IPS DF 19.7 (cell line): ENCODE data around the gene CD68.
A peak's percentile ranks its signal among the peaks of the same experiment; 100 is the strongest.
"Not testable (repeated sequence)": the region's sequence is repeated elsewhere in the genome, so short reads cannot be mapped to it uniquely, and the experiment has no call there.

Source experiments
- DNase-seq: peaks from one replicate; pipeline ENCODE4 v3.0.0-alpha.2; 2013; ENCODE audit warnings: low read depth, low spot score

The CD68 gene

GRCh38 chr17:7613769-7614424 is 34.5 kb downstream of the CD68 start:
- no peak for DNase-seq

DNA sequence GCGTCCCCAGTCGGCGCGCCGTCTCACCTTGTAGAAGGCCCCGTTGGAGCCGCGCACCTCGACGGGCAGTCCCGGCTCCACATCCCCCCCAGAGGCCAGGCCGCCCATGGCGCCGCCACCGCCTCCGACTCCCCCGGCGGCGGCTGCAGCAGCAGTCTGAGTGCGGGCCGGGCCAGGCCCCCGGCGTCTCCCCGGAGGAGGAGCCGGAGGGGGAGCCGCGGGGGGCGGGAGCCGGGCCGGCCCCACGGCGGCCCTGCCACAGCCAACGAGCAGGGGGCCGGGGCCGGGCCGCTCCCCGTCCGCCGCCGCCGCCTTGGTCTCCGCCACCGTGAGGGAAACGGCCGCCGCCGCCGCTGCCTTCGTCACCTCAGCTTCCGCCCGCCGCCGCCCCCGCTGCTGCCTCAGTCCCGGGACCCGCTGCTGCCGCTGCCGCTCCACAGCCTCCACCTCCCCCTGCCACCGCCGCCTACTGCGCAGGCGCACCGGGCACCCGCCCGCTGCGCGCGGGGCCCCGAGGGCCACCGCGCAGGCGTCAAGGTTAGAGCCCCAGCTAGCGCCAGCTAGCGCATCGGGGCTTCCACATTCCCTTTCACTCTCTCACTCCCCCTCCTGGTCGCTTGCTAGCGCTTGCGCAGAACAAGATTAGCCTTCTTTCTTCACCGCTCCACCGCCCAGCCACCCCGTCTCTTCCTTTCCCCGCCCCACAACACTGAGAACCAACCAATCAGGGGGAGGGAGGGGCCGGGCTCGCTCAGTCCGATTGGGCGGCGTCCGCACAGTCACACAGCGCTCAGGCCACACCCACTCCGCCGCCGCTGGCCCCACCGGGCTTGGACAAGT is 35.2 kb downstream of the CD68 start, which contains the start of gene FXR2:
Gene FXR2 (minus strand): TSS at position 473 of the 840 bp plus-strand sequence. CDS start 365 bp downstream, at position 108.
- DNase-seq = peak; percentile 98

- DNase-seq = no peak
These were observed 35.9 kb downstream of the CD68 start for GRCh38 chr17:7615265-7615747.

DNA sequence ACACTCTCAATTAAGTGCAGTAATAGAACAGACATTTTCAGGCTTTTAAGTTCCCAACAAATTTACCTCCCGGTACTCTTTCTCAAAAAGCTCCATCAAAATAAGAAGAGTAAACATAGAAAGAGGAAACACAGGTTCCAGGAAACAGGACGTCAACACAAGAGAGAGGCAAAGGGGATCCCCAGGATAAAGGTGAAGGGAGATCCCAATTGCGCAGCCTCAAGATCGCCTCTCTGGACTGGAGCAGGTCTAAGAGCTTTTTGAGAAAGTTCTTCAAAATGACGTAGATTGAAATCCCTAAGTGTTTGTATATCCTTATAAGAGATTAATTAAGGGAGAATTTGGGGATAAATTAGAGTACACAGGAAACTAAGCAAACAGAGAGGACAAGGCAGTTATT is 39.2 kb downstream of the CD68 start:
- no peak for DNase-seq

- DNase-seq = no peak
These were observed 41.4 kb downstream of the CD68 start for GRCh38 chr17:7620835-7621234.

DNA sequence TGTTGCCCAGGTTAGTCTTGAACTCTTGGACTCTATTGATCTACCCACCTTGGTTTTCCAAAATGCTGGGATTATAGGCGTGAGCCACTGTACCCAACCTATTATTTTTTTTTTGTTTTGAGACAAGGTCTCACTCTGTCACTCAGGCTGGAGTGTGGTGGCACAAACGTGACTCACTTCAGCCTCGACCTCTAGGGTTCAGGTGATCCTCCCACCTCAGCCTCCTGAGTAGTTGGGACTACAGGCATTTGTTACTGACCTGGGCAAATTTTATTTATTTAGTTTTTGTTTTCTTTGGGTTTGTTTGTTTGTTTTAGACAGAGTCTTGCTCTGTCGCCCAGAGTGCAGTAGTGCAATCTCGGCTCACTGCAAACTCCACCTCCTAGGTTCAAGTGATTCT is 44.2 kb downstream of the CD68 start:
- no peak for DNase-seq

GRCh38 chr17:7625749-7626148 is 46.3 kb downstream of the CD68 start:
- DNase-seq = not testable (repeated sequence)

DNA sequence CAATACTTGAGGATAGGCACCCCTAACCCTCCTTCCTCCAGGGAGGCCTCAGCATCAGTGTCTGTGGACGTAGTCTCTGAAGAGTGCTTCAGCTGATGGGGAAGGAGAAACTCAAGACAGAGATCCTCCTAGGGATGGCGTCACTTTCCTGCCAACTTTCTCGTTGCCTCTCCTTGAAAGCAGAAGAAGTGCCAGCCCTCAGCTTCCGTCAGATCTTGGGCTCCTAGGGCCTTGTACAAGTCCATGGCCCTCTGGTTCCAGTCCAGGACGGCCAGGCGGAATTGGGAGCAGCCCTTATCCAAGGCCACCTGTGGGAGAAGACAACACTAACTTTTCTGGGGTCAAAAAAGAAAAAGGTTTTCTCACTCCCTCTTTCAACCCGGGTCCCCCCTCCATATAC is 46.9 kb downstream of the CD68 start:
- DNase-seq = no peak

- no peak for DNase-seq
These were observed 47.5 kb downstream of the CD68 start for GRCh38 chr17:7626956-7627249.

DNA sequence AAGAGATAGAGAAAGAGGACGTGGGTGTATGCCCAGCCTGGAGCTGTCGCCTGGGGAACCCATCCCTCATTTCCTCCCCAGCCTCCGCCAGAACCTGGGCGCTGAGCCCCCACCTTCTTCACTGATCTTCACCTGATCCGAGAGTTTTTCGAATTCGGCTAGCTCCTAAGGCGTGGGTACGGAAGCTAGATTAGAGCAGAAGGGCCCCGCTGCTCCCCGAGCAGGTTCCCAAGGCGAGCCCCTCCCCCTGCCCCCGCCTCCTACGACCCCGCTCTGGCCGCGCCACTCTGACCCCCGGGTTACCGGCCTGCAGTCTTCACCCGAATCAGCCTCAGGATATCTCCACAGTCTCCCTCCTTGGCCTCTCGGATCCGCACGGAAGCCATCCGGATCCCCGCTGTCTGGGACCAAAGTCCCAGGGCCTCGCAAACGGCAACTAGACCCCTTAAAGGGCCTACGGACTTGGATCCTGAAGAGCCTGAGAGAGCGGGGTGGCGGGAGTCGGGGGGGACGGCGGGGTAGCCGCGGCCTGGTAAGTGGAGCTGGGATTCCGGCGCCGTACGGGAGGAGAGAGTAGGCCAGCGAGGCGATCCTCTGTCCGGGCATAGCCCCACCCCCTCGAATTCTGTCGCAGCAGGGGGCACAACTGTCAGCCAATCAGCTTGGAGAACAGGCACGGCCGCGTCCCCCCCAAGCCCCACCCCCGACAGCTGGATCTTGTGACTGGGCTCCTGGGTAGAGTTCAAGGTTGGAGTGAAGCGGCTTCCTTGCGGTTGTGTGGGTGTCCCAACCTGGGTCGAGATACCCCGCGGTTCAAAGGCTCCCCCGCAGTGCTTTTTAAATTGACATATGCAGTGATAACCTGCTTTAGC is 48.0 kb downstream of the CD68 start, which contains the start of gene SAT2:
Gene SAT2 (minus strand): TSS at position 572 of the 872 bp plus-strand sequence. CDS start 186 bp downstream, at position 386.
- peak; percentile 78 for DNase-seq

DNA sequence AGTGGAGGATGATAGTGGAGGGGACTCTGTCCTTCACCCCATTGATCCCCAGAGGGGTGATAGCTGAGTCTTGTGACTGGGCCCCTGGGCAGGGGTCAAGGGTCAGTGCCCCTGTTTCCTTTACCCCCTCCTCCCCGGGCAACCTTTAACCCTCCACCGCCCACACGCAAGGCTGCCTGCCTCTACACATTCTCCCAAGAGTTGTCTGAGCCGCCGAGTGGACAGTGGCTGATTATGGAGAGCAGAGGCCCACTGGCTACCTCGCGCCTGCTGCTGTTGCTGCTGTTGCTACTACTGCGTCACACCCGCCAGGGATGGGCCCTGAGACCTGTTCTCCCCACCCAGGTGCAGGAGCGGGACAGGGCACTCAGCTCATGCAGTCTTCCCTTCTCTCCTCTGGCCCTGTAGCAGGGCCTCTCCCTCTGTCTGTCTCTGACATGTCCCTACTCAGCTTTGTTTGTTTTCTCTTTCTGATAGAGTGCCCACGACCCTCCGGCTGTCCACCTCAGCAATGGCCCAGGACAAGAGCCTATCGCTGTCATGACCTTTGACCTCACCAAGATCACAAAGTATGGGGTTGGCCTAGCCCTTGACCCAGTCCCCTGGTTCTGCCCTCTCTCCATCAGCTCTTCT is 50.6 kb downstream of the CD68 start, which contains the start of gene SHBG:
Gene SHBG (plus strand): TSS at position 197 of the 633 bp plus-strand sequence. CDS start 38 bp downstream, at position 235.
- DNase-seq = no peak
